Measurements from ENCODE around the gene RGS7BP. TPM values are rescaled to one million over a fixed set of nuclear protein-coding genes. Genes with fewer than 3 reads are reported as not detected.

RGS7BP gene
- total RNA-seq, 2 donors from 2014 or later, result not detected

DNA sequence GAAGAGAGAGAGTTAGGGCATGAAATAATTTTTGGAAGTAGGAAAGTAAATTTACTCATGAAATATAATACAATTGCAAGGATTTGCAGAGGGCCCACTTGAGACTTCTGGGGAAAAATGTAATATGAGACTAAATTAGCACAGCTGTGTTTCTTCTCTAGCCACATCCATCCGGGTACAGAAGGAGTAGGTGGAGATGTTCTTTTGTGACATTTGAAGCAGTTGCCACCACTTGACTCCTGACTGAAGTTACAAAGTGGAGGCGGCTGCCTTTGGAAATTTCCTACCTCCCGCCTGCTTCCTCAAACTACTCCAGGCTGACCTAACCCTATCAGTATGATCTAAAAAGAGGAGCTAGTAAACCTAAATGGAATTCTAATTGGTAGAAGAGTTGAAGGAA, 126.4 kb downstream of the RGS7BP start:
- H3K4me1 Mint-ChIP-seq, result no peaks in the 10 kb centered on the region
- no peak overlapping the region for H3K4me3 Mint-ChIP-seq
- no peaks in the 10 kb centered on the region for H3K36me3 Mint-ChIP-seq (ENCODE audit: low read depth)
- H3K9me3 Mint-ChIP-seq, result no peaks in the 10 kb centered on the region
- ATAC-seq (replicated peaks), result no peak
- H3K27ac Mint-ChIP-seq, result no peak overlapping the region
- peaks cover 11% of the 10 kb centered on the region for H3K27me3 Mint-ChIP-seq

DNA sequence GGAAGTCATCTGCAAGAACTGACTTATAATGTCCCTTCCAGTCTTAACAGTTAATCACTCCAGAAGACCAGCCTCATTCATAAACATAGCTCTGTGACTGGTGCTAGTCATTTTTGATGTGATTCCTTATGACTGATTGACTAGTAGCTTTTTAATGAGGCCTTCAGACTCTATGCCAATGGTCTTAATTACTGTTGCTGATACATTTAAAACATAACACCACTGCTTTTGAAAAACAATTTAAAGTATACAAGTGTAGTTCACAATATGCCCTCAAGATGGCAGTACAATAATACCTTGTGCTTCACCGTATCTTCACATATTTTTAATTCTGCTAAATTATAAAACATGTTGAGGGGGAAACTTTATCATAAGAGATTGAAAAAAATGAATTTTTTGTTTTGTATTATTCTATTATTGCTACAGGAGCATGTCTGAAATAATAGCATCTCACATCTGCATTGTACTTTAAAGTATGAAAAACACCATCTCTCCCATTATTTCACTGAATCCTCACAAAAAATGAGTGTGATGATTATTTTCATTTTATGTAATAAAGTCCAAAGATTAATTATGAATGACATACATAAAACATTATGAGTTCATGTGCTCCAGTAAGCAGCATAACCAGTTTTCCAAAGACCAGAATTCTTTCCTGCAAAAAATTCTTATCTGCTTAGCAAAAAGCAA, 129.3 kb downstream of the RGS7BP start:
- Mint-ChIP-seq H3K36me3 (ENCODE audit: low read depth) (no peaks in the 10 kb centered on the region), H3K27ac (no peak overlapping the region), H3K9me3 (no peaks in the 10 kb centered on the region), H3K4me1 (no peaks in the 10 kb centered on the region), H3K4me3 (no peak overlapping the region), H3K27me3 (peaks cover 23% of the 10 kb centered on the region)
- no peak for ATAC-seq (replicated peaks)

DNA sequence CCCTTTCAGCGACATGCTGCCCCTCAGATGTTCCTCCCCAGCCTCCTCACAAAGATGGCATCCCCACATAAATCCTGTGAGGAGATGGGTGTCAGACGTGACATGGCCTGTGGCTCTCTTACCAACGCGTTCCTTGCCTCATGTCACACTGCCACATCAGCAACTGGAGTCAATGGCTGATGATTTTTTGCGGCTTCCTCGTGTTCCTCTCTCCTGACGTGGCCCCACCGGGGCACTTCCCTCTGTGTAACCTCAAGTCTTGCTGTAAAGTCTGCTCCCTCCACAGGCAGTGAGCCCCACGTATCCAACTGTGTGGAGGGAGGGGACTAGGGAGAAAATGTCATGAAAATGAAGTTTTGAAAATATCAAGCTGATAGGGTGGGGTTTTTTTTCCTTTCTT, 131.3 kb downstream of the RGS7BP start:
- ATAC-seq (replicated peaks), result no peak
- Mint-ChIP-seq H3K4me1 (no peaks in the 10 kb centered on the region), H3K4me3 (no peak overlapping the region), H3K27ac (no peak overlapping the region), H3K9me3 (no peaks in the 10 kb centered on the region), H3K36me3 (ENCODE audit: low read depth) (no peaks in the 10 kb centered on the region), H3K27me3 (peaks cover 23% of the 10 kb centered on the region)

DNA sequence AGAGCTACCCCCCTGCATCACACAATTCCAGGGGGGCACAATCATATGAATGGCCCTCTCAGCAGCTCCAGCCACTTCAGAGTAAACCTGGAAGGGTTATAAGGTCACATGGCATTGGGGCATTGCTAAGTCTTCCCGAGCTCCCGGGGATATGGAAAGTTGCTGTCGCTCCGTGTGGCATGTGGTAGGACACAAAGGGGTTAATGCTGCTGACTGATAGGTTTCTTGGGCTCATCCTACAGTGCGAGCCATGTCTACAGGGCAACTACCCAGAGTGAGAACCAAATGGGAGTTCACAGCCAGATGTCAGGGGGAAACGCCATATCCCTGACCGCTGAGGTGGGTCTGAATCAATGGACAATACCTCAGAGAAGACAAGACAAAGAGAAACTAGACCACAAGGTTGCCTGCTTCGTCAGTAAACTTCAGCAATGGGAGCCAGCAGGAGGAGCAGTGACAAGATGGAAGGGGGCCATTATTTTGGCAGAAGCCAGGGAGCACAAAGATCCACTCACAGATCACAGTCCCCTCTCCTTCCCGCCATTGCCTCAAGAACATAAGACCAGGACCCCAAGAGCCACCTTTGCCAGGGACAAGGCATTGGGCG, 132.1 kb downstream of the RGS7BP start:
- no peaks in the 10 kb centered on the region for H3K36me3 Mint-ChIP-seq (ENCODE audit: low read depth)

DNA sequence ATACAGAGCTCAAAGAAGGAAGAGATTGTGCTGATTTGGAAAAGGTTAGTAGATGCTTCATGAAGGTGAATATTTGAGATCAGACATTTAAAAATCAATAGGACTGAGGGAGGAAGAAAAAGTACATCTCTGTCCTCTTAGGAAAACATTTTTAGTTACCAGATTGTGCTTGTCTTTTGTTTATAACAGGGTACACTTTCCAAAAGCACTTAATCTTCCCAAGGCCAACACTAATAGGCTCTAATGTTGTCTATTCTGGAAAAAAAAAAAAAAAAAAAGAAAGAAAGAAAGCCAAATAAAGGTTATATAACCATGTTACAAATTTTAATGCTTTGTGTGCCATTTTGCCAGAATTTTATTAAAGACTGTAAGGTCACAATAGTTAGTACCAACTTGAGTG, 139.0 kb downstream of the RGS7BP start:
- no peak for ATAC-seq (replicated peaks)
- Mint-ChIP-seq H3K27me3 (no peaks in the 10 kb centered on the region), H3K4me1 (no peaks in the 10 kb centered on the region), H3K36me3 (ENCODE audit: low read depth) (no peaks in the 10 kb centered on the region), H3K9me3 (no peaks in the 10 kb centered on the region), H3K4me3 (no peak overlapping the region), H3K27ac (no peak overlapping the region)

More for the DNA sequence above, 132.1 kb downstream of the RGS7BP start:
- Mint-ChIP-seq H3K4me1 (no peaks in the 10 kb centered on the region), H3K9me3 (no peaks in the 10 kb centered on the region), H3K4me3 (no peak overlapping the region), H3K27me3 (peaks cover 23% of the 10 kb centered on the region), H3K27ac (no peak overlapping the region)
- ATAC-seq (replicated peaks), result no peak

DNA sequence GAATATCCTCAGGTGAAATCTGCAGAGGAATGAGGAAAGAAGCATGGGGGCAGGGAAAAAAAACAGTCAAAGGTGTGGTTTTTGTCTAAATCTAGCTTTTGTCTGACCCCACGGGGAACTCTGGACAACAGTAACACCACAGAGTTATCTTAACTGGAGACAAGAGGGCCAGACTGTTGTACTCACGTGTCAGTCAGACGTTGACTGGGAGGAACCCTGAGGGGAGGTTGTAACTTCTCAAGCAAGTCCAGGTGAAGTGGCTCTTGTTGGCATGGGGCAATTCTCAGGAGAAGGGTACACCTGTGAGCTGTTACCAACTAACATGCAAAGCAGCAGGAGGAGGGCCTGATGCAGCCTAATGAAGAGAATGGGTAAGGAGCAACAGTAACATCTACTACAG, 140.4 kb downstream of the RGS7BP start:
- Mint-ChIP-seq H3K27me3 (no peaks in the 10 kb centered on the region), H3K4me3 (no peak overlapping the region), H3K9me3 (no peaks in the 10 kb centered on the region), H3K4me1 (no peaks in the 10 kb centered on the region), H3K27ac (no peak overlapping the region), H3K36me3 (ENCODE audit: low read depth) (no peaks in the 10 kb centered on the region)
- no peak for ATAC-seq (replicated peaks)

- Mint-ChIP-seq H3K4me3 (no peak overlapping the region), H3K27me3 (no peaks in the 10 kb centered on the region), H3K27ac (no peak overlapping the region), H3K9me3 (no peaks in the 10 kb centered on the region), H3K4me1 (no peaks in the 10 kb centered on the region), H3K36me3 (ENCODE audit: low read depth) (no peaks in the 10 kb centered on the region)
- no peak for ATAC-seq (replicated peaks)
Observed at GRCh38 chr5:64649512-64649911, 143.7 kb downstream of the RGS7BP start.

DNA sequence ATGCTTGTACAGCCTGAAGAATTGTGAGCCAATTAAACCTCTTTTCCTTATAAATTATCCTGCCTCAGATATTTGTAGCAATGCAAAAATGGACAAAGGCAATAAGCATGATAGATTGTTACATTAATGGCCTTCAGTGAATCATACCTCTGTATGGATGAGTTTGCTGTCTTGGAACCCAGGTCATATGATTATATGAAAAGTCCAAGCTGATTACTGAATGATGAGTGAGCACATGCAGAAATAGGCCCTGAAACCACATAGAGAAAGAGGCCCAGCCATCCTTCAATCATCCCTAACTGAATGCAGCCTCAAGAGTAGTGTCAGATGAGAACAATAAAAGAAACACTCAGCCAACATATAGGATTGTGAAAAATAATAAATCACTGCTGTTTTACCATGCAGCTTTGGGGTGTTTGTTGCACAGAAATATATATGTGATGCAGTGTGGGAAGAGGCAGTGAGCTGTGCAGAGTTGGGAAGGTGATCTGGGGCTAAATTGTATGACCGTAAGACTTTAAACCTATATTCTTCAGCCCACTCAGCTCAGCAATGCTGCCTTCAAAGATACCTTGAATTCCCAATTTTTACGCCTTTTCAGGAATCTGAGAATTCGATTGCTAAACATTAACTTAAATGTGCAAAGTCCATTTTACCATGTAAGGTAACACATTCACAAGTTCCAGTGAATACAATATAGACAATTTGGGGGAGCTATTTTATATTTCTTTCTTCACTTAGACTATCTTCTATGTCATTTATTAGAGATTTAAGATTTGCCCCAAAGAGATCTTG, 148.1 kb downstream of the RGS7BP start:
- H3K27ac Mint-ChIP-seq, result no peak overlapping the region
- no peak for ATAC-seq (replicated peaks)
- no peaks in the 10 kb centered on the region for H3K9me3 Mint-ChIP-seq
- no peaks in the 10 kb centered on the region for H3K36me3 Mint-ChIP-seq (ENCODE audit: low read depth)
- no peaks in the 10 kb centered on the region for H3K27me3 Mint-ChIP-seq
- H3K4me3 Mint-ChIP-seq, result no peak overlapping the region
- H3K4me1 Mint-ChIP-seq, result no peaks in the 10 kb centered on the region

DNA sequence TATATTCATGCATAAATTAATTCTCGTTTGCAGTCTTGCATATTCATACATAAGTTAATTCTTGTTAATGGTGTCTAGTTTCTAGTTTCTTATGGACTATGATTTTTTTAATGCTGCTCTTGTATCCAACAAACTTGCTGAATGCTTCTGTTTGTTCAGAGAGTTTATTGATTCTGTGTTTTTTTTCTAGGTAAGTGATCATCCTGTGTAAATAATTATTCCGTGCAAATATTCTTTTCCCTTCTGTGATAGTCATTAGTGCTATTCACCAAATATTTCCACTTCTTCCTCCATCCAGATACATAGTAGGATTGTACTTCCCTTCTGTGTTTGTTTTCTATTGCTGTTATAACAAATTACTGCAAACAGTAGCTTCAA, 148.7 kb downstream of the RGS7BP start:
- Mint-ChIP-seq H3K36me3 (ENCODE audit: low read depth) (no peaks in the 10 kb centered on the region), H3K27me3 (no peaks in the 10 kb centered on the region), H3K4me1 (no peaks in the 10 kb centered on the region), H3K9me3 (no peaks in the 10 kb centered on the region), H3K27ac (no peak overlapping the region), H3K4me3 (no peak overlapping the region)
- no peak for ATAC-seq (replicated peaks)

DNA sequence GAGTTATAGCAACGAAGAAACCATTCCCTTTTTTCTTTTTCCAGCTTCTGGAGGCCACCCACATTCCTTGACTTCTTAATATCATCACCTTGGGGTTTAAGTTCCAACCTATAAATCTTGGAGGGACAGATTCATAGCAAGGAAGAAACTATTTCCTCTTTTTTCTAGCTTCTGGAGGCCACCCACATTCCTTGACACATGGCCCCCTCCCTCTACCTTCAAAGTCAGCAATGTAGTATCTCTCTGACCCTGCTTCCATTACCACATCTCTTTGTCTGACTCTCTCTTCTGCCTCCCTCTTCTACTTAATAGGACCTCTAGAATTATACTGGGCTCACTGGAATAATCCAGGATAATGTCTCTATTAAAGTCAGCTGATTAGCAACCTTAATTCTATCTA, 149.8 kb downstream of the RGS7BP start:
- Mint-ChIP-seq H3K27me3 (no peaks in the 10 kb centered on the region), H3K4me3 (no peak overlapping the region), H3K4me1 (no peaks in the 10 kb centered on the region), H3K36me3 (ENCODE audit: low read depth) (no peaks in the 10 kb centered on the region), H3K27ac (no peak overlapping the region), H3K9me3 (no peaks in the 10 kb centered on the region)
- no peak for ATAC-seq (replicated peaks)

DNA sequence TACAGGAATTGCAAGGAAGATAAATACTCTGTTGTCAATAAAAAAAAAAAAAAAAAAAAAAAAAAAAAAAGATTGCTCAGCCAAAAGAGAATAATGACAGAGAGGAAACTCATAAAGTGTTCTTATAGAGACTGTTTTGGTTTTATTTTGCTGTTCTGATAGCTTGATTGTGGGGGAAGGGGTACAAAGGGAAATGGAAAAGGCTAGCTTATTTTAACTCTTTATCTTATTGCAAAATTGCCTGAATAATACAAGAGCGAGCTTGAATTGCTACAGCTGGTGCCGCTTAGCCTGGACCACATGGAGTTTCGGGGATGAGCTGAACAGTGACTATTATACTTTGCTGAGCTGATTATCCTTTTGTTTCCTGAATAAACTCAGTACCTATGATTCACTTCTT, 153.5 kb downstream of the RGS7BP start:
- H3K4me3 Mint-ChIP-seq, result no peak overlapping the region
- ATAC-seq (replicated peaks), result no peak
- H3K4me1 Mint-ChIP-seq, result no peaks in the 10 kb centered on the region
- no peaks in the 10 kb centered on the region for H3K36me3 Mint-ChIP-seq (ENCODE audit: low read depth)
- no peak overlapping the region for H3K27ac Mint-ChIP-seq
- H3K9me3 Mint-ChIP-seq, result no peaks in the 10 kb centered on the region
- H3K27me3 Mint-ChIP-seq, result peaks cover under 1% of the 10 kb centered on the region

Other genes with a start within 250 kb of the RGS7BP start
- not detected for gene SHISAL2B, start 184.5 kb downstream of the RGS7BP start, total RNA-seq

Measured in activated T-helper 17 cell treated with anti-CD3 and anti-CD28 coated beads, Interleukin-2, amount 50 U/mL, for 72 hours (primary cell).